Osteoblast (primary cell): ENCODE measurements around the gene KCNK13. TPM values are rescaled to one million over a fixed set of nuclear protein-coding genes. Genes with fewer than 3 reads are reported as not detected.

Source experiments
- DNase-seq: peaks from one replicate; pipeline ENCODE4 v3.0.0; 2011; ENCODE audit warnings: low spot score, mixed read lengths; ENCODE audit not compliant: insufficient read length; ENCODE audit errors: missing footprints
- H2AFZ ChIP-seq: 2 replicates; pipeline ENCODE4 v1.6.0; 2011; ENCODE audit warnings: mild to moderate bottlenecking, low read length
- H3K27ac ChIP-seq: 2 replicates; pipeline ENCODE4 v1.5.1; 2011; ENCODE audit warnings: mild to moderate bottlenecking, low read depth, low read length, moderate library complexity
- H3K27me3 ChIP-seq: 2 replicates; pipeline ENCODE4 v1.6.0; 2012; ENCODE audit warnings: mild to moderate bottlenecking, control low read depth, inconsistent platforms, low read length, moderate library complexity; ENCODE audit not compliant: insufficient read depth
- H3K36me3 ChIP-seq: 2 replicates; pipeline ENCODE4 v1.5.1; 2011; ENCODE audit warnings: mild to moderate bottlenecking, low read length, control low read depth, moderate library complexity; ENCODE audit not compliant: insufficient read depth
- H3K4me1 ChIP-seq: 2 replicates; pipeline ENCODE4 v1.5.1; 2011; ENCODE audit warnings: mild to moderate bottlenecking, low read length, control low read depth, moderate library complexity; ENCODE audit not compliant: insufficient read depth
- H3K4me2 ChIP-seq: 2 replicates; pipeline ENCODE4 v1.6.0; 2011; ENCODE audit warnings: mild to moderate bottlenecking, low read length; ENCODE audit not compliant: insufficient read depth
- H3K4me3 ChIP-seq: fragments of 200-600 bp; sonication (generic); 3 replicates; pipeline ENCODE4 v1.5.1; 2012; ENCODE audit warnings: mild to moderate bottlenecking, low read length, inconsistent platforms; ENCODE audit not compliant: insufficient read depth
- H3K79me2 ChIP-seq: 2 replicates; pipeline ENCODE4 v1.6.0; 2012; ENCODE audit warnings: mild to moderate bottlenecking, low read length, control low read depth, inconsistent platforms; ENCODE audit not compliant: insufficient read depth
- H3K9me3 ChIP-seq: 2 replicates; pipeline ENCODE4 v1.5.1; 2011; ENCODE audit warnings: low read depth, low read length, control low read depth
- H4K20me1 ChIP-seq: 2 replicates; pipeline ENCODE4 v1.6.0; 2012; ENCODE audit warnings: mild to moderate bottlenecking, low read length, control low read depth; ENCODE audit not compliant: insufficient read depth
- total RNA-seq: library from RNA; depleted of rRNA; stranded (reverse); fragments of >200 nt; gene quantifications from 2 replicates; pipeline ENCODE4 v1.2.3, GENCODE V29; 2012
- TF ChIP-seq, protein P1 (sequence below): IDR thresholded peaks from 2 replicates; pipeline ENCODE4 v1.5.1; 2011; ENCODE audit warnings: mild to moderate bottlenecking, low read depth, low read length, moderate library complexity; ENCODE audit errors: extremely low read depth

Gene KCNK13
- total RNA-seq, 1 donor, result not detected

DNA sequence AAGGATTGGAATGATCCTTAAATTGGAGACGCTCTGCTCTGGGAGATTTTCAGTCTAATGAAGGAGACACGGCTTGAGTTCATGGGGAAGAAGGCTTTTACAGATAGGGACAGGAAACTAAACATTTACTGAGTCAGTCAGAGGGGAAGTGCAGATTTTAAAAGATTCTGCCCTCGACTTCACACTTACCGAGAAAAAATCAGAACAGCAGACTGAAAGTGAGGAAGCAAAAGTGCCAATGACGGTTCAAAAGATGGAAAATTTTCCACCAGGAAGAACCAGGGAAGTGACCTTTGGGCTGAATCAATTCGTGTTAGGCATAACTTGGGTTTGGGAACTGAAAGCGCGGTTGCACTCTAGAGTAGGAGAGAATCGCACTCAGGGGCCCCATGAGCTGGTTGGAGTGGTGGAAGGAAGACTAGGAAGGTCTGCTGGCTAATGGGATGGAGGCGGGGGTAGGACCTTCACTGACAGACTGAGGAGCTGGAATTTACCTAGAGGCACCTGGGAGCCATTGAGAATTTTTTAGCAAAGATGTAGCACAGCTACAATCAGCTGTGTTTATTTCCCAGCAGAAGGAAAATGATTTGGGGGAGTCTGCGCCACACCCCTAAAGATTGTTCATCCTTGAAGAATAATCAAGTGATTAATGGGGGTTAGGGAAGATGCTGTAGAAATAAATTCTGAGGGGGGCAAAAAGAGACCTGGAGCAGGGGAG is 1.2 kb downstream of the KCNK13 start:
- peaks cover 82% of the 10 kb centered on the region for H3K27me3 ChIP-seq
- no peaks in the 10 kb centered on the region for H3K4me1 ChIP-seq
- H3K4me2 ChIP-seq, result peak overlapping the region; percentile 32
- H3K9me3 ChIP-seq, result no peaks in the 10 kb centered on the region
- H3K4me3 ChIP-seq, result no peak overlapping the region
- no peaks in the 10 kb centered on the region for H3K79me2 ChIP-seq
- H3K36me3 ChIP-seq, result no peaks in the 10 kb centered on the region
- H4K20me1 ChIP-seq, result no peaks in the 10 kb centered on the region
- no peak overlapping the region for H3K27ac ChIP-seq
- H2AFZ ChIP-seq, result no peak overlapping the region
- TF ChIP-seq, protein P1, sequence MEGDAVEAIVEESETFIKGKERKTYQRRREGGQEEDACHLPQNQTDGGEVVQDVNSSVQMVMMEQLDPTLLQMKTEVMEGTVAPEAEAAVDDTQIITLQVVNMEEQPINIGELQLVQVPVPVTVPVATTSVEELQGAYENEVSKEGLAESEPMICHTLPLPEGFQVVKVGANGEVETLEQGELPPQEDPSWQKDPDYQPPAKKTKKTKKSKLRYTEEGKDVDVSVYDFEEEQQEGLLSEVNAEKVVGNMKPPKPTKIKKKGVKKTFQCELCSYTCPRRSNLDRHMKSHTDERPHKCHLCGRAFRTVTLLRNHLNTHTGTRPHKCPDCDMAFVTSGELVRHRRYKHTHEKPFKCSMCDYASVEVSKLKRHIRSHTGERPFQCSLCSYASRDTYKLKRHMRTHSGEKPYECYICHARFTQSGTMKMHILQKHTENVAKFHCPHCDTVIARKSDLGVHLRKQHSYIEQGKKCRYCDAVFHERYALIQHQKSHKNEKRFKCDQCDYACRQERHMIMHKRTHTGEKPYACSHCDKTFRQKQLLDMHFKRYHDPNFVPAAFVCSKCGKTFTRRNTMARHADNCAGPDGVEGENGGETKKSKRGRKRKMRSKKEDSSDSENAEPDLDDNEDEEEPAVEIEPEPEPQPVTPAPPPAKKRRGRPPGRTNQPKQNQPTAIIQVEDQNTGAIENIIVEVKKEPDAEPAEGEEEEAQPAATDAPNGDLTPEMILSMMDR, result no peak
- peak; percentile 76 for DNase-seq

GRCh38 chr14:90072350-90072749 is 10.6 kb downstream of the KCNK13 start:
- Histone ChIP-seq H3K4me1 (no peaks in the 10 kb centered on the region), H3K27me3 (peaks cover 49% of the 10 kb centered on the region), H3K27ac (no peak overlapping the region), H3K79me2 (no peaks in the 10 kb centered on the region), H2AFZ (no peak overlapping the region), H3K36me3 (no peaks in the 10 kb centered on the region), H3K4me2 (no peak overlapping the region), H3K4me3 (no peak overlapping the region), H3K9me3 (no peaks in the 10 kb centered on the region), H4K20me1 (no peaks in the 10 kb centered on the region)
- DNase-seq, result no peak
- TF ChIP-seq, protein P1, result no peak

- no peak overlapping the region for H3K27ac ChIP-seq
- H4K20me1 ChIP-seq, result no peaks in the 10 kb centered on the region
- no peaks in the 10 kb centered on the region for H3K36me3 ChIP-seq
- TF ChIP-seq, protein P1, result no peak
- no peaks in the 10 kb centered on the region for H3K4me1 ChIP-seq
- H3K27me3 ChIP-seq, result peaks cover 29% of the 10 kb centered on the region
- H3K4me3 ChIP-seq, result no peak overlapping the region
- no peak overlapping the region for H3K4me2 ChIP-seq
- H3K9me3 ChIP-seq, result no peaks in the 10 kb centered on the region
- DNase-seq, result no peak
- H2AFZ ChIP-seq, result no peak overlapping the region
- no peaks in the 10 kb centered on the region for H3K79me2 ChIP-seq
Measured at GRCh38 chr14:90079576-90079975, 17.8 kb downstream of the KCNK13 start.

GRCh38 chr14:90087433-90087832 is 25.6 kb downstream of the KCNK13 start:
- TF ChIP-seq, protein P1, result no peak

More at GRCh38 chr14:90087433-90087832, 25.6 kb downstream of the KCNK13 start:
- Histone ChIP-seq H3K4me3 (no peak overlapping the region), H2AFZ (no peak overlapping the region), H3K79me2 (no peaks in the 10 kb centered on the region), H3K27ac (no peak overlapping the region), H4K20me1 (no peaks in the 10 kb centered on the region), H3K9me3 (no peaks in the 10 kb centered on the region), H3K4me2 (no peak overlapping the region), H3K27me3 (peaks cover 9% of the 10 kb centered on the region), H3K36me3 (no peaks in the 10 kb centered on the region), H3K4me1 (peaks cover 16% of the 10 kb centered on the region)
- no peak for DNase-seq
